Pancreas (tissue), 10 donors: ENCODE data around the gene BRCA2. TPM values are rescaled to one million over a fixed set of nuclear protein-coding genes. Genes with fewer than 3 reads are reported as not detected.

ENCODE experiments used
- ATAC-seq, 4 donors: fragments of 200-7000 bp; cut with Tn5 transposase; one replicate each; pipeline versions ENCODE4 v1.8.0 to v1.9.1; 2020; ENCODE audit warnings: mild to moderate bottlenecking in 4 of 4, moderate library complexity in 4 of 4
- DNase-seq, 6 donors: peaks; one replicate each; pipeline ENCODE4 v3.0.0-alpha.2; 2020
- FAIRE-seq: peaks from 2 replicates; lab custom pipeline; 2012; peaks lifted over from hg19 to GRCh38; lab: Jason Lieb, UNC
- H3K27ac ChIP-seq, 4 donors: fragments of 200-600 bp; sonication (generic); 1 replicate in 3 of 4; 2 replicates in 1 of 4; pipeline versions ENCODE4 v1.5.0 to v1.8.0; 2020
- H3K27me3 ChIP-seq, 4 donors: fragments of 200-600 bp; one replicate each; pipeline ENCODE4 v1.8.0; 2021
- H3K36me3 ChIP-seq, 3 donors: fragments of 200-600 bp; sonication (generic) in 1 of 3; one replicate each; pipeline versions ENCODE4 v1.5.0 to v1.8.0; 2020 to 2021
- H3K4me1 ChIP-seq, 3 donors: fragments of 200-600 bp; one replicate each; pipeline ENCODE4 v1.8.0; 2021
- H3K4me3 ChIP-seq, 4 donors: fragments of 200-600 bp; sonication (generic) in 2 of 4; one replicate each; pipeline versions ENCODE4 v1.5.0 to v1.8.0; 2020 to 2021
- H3K9me3 ChIP-seq, 4 donors: fragments of 200-600 bp; one replicate each; pipeline ENCODE4 v1.8.0; 2021
- WGBS, 2 donors: extraction: QIAGEN DNeasy Blood & Tissue Kit; methylation state at CpG; one replicate each; pipeline ENCODE4 v1.1.7; 2013; 5-methylcytosine and 5-hydroxymethylcytosine counted together
- intact Hi-C, 3 donors: fragments of 100-400 bp; cut with DNase I; formaldehyde crosslinking; loops; one replicate each; pipeline versions ENCODE4 v1.11.1 to v1.14.2; 2022
- polyA plus RNA-seq, 2 donors: library from polyadenylated mRNA; stranded (reverse); fragments of 200-250 nt; gene quantifications; one replicate each; pipeline ENCODE4 v1.2.3, GENCODE V29; 2013
- total RNA-seq, 6 donors: library from RNA; stranded (reverse); fragmentation: NEBNext Ultra II Directional in 4 of 6; extraction: Animal tissue kit (Norgen Biotek cat#: 25700) in 4 of 6; gene quantifications; one replicate each; pipeline versions ENCODE4 v1.2.1 to v1.2.4, GENCODE V29; 2021 to 2023
- TF ChIP-seq, protein P1 (sequence below), 4 donors: fragments of 200-600 bp; sonication (generic) in 3 of 4; IDR thresholded peaks; one replicate each; pipeline versions ENCODE4 v1.5.0 to v1.8.0; 2021; ENCODE audit warnings: antibody characterized with exemption in 4 of 4
- donor health status: healthy with polysubstance abuse.
- donor health status: DM: no; HTN: no; CAD: no; lungs with moderate emphysema.
- donor health status: DM: no; HTN: no; CAD: no.
- donor health status: control.
- donor health status: control.
- donor health status: Bipolar disorder and iron deficiency.
- donor health status: DM: yes; HTN: yes; CAD: no.
- donor health status: DM: no; HTN: no; CAD: no.
- donor health status: DM: no; HTN: no; CAD: no.
- donor health status: DM: yes; HTN: yes; CAD: no.

BRCA2 gene
- total and polyA plus RNA-seq, 8 donors: 0.07 to 1.4 (median 0.76) TPM

DNA sequence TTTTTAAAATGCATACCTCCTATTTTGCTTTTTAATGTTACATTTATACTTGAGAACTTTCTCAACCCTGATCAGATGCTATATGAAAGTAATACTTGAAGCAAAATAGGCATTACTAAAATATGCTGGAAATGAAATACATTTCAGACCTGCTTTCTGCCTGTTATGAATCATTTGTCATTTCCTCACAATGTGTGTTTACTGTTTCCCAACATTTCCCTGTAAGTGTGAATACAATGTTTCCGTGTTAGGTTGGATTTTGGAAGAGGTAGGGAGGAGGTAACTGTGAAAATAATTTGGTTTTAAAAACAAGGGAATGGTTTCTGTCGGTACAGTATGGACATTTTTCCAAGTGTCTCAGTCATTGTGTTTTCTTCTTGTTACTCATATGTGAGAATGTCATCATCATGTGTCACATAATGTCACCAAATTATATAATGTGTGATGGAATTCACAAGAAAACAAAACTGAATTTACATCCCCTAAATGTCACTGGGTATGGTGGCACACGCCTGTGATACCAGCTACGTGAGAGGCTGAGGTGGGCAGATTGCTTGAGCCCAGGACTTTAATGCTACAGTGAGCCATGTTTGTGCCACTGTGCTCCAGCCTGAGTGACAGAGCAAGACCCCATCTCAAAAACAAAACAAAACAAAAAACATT, 43.2 kb upstream of the BRCA2 start:
- WGBS, 2 donors: 77 to 90% methylated on average over 4 of the region's 4 CpGs
- H3K27me3 ChIP-seq: no peaks in the 10 kb centered on the region
- H3K9me3 ChIP-seq: no peaks in the 10 kb centered on the region
- H3K4me3 ChIP-seq: no peak overlapping the region
- ATAC-seq (no peak), DNase-seq (no peak), FAIRE-seq (no peak)
- peaks cover 0 to 24% (median 7%) of the 10 kb centered on the region in 3 donors for H3K36me3 ChIP-seq
- no peaks in the 10 kb centered on the region for H3K4me1 ChIP-seq
- TF ChIP-seq, protein P1, sequence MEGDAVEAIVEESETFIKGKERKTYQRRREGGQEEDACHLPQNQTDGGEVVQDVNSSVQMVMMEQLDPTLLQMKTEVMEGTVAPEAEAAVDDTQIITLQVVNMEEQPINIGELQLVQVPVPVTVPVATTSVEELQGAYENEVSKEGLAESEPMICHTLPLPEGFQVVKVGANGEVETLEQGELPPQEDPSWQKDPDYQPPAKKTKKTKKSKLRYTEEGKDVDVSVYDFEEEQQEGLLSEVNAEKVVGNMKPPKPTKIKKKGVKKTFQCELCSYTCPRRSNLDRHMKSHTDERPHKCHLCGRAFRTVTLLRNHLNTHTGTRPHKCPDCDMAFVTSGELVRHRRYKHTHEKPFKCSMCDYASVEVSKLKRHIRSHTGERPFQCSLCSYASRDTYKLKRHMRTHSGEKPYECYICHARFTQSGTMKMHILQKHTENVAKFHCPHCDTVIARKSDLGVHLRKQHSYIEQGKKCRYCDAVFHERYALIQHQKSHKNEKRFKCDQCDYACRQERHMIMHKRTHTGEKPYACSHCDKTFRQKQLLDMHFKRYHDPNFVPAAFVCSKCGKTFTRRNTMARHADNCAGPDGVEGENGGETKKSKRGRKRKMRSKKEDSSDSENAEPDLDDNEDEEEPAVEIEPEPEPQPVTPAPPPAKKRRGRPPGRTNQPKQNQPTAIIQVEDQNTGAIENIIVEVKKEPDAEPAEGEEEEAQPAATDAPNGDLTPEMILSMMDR (IDR thresholded peaks at IDR 0.05): no peak
- H3K27ac ChIP-seq: no peak overlapping the region
- intact Hi-C loops: no loop called here

DNA sequence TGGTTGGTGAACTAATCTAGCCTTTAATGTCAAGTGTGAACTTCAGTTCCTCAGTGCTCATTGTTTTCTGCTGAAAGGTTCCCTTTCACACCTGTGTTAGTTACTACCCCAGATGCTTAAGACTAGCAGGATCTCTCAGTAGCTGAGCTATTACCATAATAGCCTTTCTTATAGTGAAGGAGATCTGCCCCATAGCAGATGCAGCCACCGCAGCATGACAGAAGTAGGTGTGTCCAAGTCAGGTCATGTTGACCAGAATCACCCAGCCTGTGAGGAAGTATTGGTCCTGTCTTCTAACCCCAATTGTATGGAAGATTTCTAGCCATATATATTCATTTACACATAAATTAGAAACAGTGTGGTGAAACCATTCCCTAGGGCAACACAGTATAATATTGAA, 37.5 kb upstream of the BRCA2 start:
- no peak overlapping the region for H3K4me3 ChIP-seq
- intact Hi-C loops: no loop called here
- TF ChIP-seq, protein P1 (IDR thresholded peaks at IDR 0.05): no peak
- no peak for FAIRE-seq
- no peak for ATAC-seq
- peaks cover 0 to 38% (median 7%) of the 10 kb centered on the region in 3 donors for H3K36me3 ChIP-seq
- no peaks in the 10 kb centered on the region for H3K4me1 ChIP-seq
- H3K27ac ChIP-seq: no peak overlapping the region
- H3K27me3 ChIP-seq: no peaks in the 10 kb centered on the region
- 96 to 100% methylated on average over 1 of the region's 1 CpG for WGBS, 2 donors
- H3K9me3 ChIP-seq: no peaks in the 10 kb centered on the region
- no peak for DNase-seq

DNA sequence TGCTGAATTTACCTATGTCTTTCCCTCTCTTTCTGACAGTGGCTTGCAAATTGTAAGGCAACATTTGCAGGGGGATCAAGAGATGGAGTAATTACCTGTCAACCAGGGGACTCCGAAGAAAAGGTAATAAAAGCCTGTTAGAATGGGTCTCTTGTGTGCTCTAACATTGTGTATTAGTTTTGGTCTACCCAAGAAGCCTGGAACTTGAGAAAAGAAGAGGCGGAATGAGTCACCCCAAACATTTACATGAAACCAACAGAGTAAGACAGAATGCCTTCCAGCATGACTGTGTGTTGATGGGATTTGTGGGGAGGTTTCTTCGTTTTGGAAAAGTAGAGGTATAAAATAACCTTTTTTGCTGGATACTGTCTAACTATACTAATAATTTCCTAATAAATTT, 36.9 kb upstream of the BRCA2 start:
- FAIRE-seq (no peak), DNase-seq (no peak), ATAC-seq (no peak)
- no peaks in the 10 kb centered on the region for H3K27me3 ChIP-seq
- no peak overlapping the region for H3K27ac ChIP-seq
- TF ChIP-seq, protein P1 (IDR thresholded peaks at IDR 0.05): no peak
- peaks cover 0 to 38% (median 7%) of the 10 kb centered on the region in 3 donors for H3K36me3 ChIP-seq
- no peaks in the 10 kb centered on the region for H3K9me3 ChIP-seq
- whole genome bisulfite sequencing, 2 donors: 89 to 94% methylated on average over 3 of the region's 3 CpGs
- no peaks in the 10 kb centered on the region for H3K4me1 ChIP-seq
- no peak overlapping the region for H3K4me3 ChIP-seq
- intact Hi-C loops: no loop called here

DNA sequence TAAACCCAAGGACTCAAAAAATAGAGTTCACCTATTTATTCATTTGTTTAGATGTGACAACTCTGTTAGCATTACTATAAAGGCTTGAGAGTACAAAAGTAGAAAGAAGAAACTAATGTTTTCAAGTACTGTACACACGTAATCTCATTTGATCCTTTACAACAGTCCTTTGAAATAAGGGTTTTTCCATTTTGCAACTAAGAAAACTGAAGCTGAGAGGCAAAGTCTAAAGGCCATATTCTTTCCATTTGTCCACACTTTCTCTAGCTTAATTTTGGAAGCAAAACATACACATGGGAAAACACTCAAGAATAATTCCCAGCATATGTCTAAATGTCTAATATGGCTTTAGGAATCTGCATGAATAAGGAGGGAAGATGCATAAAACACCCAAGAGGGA, 34.2 kb upstream of the BRCA2 start:
- no peaks in the 10 kb centered on the region for H3K9me3 ChIP-seq
- ATAC-seq: no peak
- no peak overlapping the region for H3K27ac ChIP-seq
- H3K27me3 ChIP-seq: no peaks in the 10 kb centered on the region
- DNase-seq: no peak
- 84 to 95% methylated on average over 1 of the region's 1 CpG for WGBS, 2 donors
- TF ChIP-seq, protein P1 (IDR thresholded peaks at IDR 0.05): no peak
- no peak overlapping the region for H3K4me3 ChIP-seq
- H3K36me3 ChIP-seq: peaks cover 0 to 29% (median 4%) of the 10 kb centered on the region in 3 donors
- no peak for FAIRE-seq
- H3K4me1 ChIP-seq: peaks cover 0 to 6% (median 0%) of the 10 kb centered on the region in 3 donors
- intact Hi-C loops: no loop called here

DNA sequence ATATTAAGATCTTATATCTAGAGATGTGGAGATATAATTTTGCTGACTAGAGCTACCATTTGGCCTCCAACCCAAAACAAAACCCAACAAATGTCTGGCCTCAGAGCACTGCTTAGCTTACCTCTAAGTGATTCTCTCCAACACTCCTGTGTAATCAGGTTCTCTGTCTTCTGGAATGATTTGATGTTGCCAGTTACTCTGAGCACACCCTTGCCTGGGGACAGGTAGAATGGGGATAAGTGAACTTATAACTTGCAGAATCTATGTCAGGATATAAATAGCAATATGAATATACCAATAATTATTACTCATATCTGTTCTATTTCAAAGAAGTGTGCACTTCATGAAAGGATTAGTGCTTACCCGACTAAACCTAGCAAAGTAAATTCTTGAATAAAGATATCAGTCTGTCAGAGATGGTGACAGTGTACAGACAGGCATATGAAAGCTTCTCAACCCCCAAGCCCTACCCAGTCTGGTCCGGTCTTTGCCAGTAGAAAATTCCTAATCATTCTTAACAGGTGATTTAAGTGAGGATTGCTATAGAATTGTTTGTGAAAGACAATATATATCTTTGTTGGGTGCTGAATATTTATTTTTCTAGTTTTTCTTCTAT, 33.1 kb upstream of the BRCA2 start:
- Histone ChIP-seq H3K4me3 (no peak overlapping the region), H3K9me3 (no peaks in the 10 kb centered on the region), H3K27ac (no peak overlapping the region), H3K4me1 (peaks cover 0 to 6% (median 0%) of the 10 kb centered on the region in 3 donors), H3K27me3 (no peaks in the 10 kb centered on the region), H3K36me3 (peaks cover 0 to 19% (median 4%) of the 10 kb centered on the region in 3 donors)
- TF ChIP-seq, protein P1 (IDR thresholded peaks at IDR 0.05): no peak
- no peak for ATAC-seq
- no peak for DNase-seq
- WGBS, 2 donors: 77 to 82% methylated on average over 2 of the region's 2 CpGs
- no peak for FAIRE-seq
- intact Hi-C loops: no loop called here
